Mammary epithelial cell (primary cell): Measurements from ENCODE around the gene DIPK2A.

Experiments
- EZH2 ChIP-seq: IDR thresholded peaks from 2 replicates; pipeline ENCODE4 v1.6.1; 2012; ENCODE audit warnings: low read length, inconsistent platforms, borderline replicate concordance
- TF ChIP-seq, protein P1 (sequence below), 2 donors: IDR thresholded peaks in 1 of 2; conservative IDR thresholded peaks in 1 of 2; 2 replicates each; pipeline ENCODE4 v1.5.1; 2011 to 2012; ENCODE audit warnings: inconsistent platforms in 2 of 2, low read length in 2 of 2, mild to moderate bottlenecking in 2 of 2, control low read depth in 1 of 2, low read depth in 1 of 2; ENCODE audit not compliant: insufficient read depth in 1 of 2; ENCODE audit errors: extremely low read depth in 1 of 2

DNA sequence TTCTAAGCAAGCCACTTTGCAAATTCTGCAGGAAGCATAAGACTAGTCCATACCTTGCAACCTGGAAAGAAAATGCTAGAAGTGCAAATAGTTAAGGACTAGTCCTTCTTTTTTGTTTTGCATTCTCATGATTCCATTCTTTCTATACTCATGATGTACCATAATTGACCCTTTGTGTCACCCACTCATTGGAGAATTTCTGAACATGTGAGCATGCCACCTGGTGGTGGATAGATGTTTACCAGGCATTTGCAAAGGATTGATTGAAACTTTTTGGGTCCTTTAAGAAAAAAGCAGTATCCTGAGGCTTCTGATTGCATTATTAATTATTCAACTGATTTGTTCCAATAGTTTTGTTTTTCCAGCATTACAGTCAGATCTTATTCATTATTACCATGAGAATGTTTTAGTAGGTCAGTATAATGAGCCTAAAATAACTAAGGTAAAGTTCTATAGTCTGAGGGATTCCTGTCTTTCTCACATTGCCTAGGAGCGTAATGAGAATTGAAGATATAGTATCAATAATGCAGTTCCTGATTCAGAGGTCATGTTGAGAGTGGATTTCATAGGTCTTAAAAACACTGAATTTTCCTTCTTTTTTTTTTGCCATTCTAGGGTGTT, 20.2 kb upstream of the DIPK2A start:
- TF ChIP-seq, protein P1, sequence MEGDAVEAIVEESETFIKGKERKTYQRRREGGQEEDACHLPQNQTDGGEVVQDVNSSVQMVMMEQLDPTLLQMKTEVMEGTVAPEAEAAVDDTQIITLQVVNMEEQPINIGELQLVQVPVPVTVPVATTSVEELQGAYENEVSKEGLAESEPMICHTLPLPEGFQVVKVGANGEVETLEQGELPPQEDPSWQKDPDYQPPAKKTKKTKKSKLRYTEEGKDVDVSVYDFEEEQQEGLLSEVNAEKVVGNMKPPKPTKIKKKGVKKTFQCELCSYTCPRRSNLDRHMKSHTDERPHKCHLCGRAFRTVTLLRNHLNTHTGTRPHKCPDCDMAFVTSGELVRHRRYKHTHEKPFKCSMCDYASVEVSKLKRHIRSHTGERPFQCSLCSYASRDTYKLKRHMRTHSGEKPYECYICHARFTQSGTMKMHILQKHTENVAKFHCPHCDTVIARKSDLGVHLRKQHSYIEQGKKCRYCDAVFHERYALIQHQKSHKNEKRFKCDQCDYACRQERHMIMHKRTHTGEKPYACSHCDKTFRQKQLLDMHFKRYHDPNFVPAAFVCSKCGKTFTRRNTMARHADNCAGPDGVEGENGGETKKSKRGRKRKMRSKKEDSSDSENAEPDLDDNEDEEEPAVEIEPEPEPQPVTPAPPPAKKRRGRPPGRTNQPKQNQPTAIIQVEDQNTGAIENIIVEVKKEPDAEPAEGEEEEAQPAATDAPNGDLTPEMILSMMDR (conservative IDR thresholded peaks at IDR 0.05 in 1 of 2, IDR thresholded peaks at IDR 0.05 in 1 of 2; ENCODE audit: extremely low read depth in 1 of 2, insufficient read depth in 1 of 2, low read depth in 1 of 2, low read length in 2 of 2): peak; percentile 71 to 85
- TF ChIP-seq EZH2: no peak
